Activated T-helper 9 cell treated with anti-CD3 and anti-CD28 coated beads, Interleukin-2, amount 50 U/mL, for 16 hours (primary cell): Measurements from ENCODE around the gene SMIM33.
A peak's percentile ranks its signal among the peaks of the same experiment; 100 is the strongest.
"Not testable (repeated sequence)": the region's sequence is repeated elsewhere in the genome, so short reads cannot be mapped to it uniquely, and the experiment has no call there.

Source experiments
- DNase-seq: peaks from one replicate; pipeline ENCODE4 v3.0.0-alpha.2; 2020; ENCODE audit warnings: low read depth

Gene SMIM33

GRCh38 chr5:139482050-139482889, 11.5 kb downstream of the SMIM33 start, which contains the start of gene STING1:
STING1 (minus strand) TSS chr5:139482758; CDS start chr5:139481704, 1,054 bp downstream.
- DNase-seq = peak; percentile 31

- not testable (repeated sequence) for DNase-seq
Measured at GRCh38 chr5:139482890-139483208, 12.0 kb downstream of the SMIM33 start.

- no peak for DNase-seq
Measured at GRCh38 chr5:139486201-139486600, 15.4 kb downstream of the SMIM33 start.

GRCh38 chr5:139488260-139488659, 17.5 kb downstream of the SMIM33 start:
- DNase-seq = no peak

- DNase-seq = no peak
Measured at GRCh38 chr5:139492700-139493192, 21.9 kb downstream of the SMIM33 start.

GRCh38 chr5:139494256-139494655, 23.5 kb downstream of the SMIM33 start:
- DNase-seq = no peak

GRCh38 chr5:139494832-139495231, 24.0 kb downstream of the SMIM33 start:
- DNase-seq = no peak

GRCh38 chr5:139495638-139496435, 25.0 kb downstream of the SMIM33 start:
- no peak for DNase-seq

GRCh38 chr5:139501381-139501780, 30.6 kb downstream of the SMIM33 start:
- no peak for DNase-seq

GRCh38 chr5:139503036-139503817, 32.4 kb downstream of the SMIM33 start:
- not testable (repeated sequence) for DNase-seq

- DNase-seq = not testable (repeated sequence)
Measured at GRCh38 chr5:139503879-139504278, 33.1 kb downstream of the SMIM33 start.

- DNase-seq = not testable (repeated sequence)
Measured at GRCh38 chr5:139504722-139505121, 33.9 kb downstream of the SMIM33 start.

GRCh38 chr5:139512786-139513390, 42.1 kb downstream of the SMIM33 start:
- DNase-seq = no peak

GRCh38 chr5:139513434-139513833, 42.6 kb downstream of the SMIM33 start:
- peak; percentile 65 for DNase-seq

- no peak for DNase-seq
Measured at GRCh38 chr5:139513852-139514485, 43.2 kb downstream of the SMIM33 start.

- no peak for DNase-seq
Measured at GRCh38 chr5:139514486-139514856, 43.7 kb downstream of the SMIM33 start.

GRCh38 chr5:139517683-139518564, 47.1 kb downstream of the SMIM33 start:
- peak; percentile 83 for DNase-seq
